Hypothalamus (tissue), 51 donors: Measurements from ENCODE around the gene SLC35D3.
"Not testable (repeated sequence)": the region's sequence is repeated elsewhere in the genome, so short reads cannot be mapped to it uniquely, and the experiment has no call there.

Experiments
- DNase-seq, 51 donors: peaks; one replicate each; lab custom pipeline; 2025; lab: John Stamatoyannopoulos, UW

Gene SLC35D3

GRCh38 chr6:136922685-136923006, 545 bp downstream of the SLC35D3 start:
- DNase-seq, result no peak

DNA sequence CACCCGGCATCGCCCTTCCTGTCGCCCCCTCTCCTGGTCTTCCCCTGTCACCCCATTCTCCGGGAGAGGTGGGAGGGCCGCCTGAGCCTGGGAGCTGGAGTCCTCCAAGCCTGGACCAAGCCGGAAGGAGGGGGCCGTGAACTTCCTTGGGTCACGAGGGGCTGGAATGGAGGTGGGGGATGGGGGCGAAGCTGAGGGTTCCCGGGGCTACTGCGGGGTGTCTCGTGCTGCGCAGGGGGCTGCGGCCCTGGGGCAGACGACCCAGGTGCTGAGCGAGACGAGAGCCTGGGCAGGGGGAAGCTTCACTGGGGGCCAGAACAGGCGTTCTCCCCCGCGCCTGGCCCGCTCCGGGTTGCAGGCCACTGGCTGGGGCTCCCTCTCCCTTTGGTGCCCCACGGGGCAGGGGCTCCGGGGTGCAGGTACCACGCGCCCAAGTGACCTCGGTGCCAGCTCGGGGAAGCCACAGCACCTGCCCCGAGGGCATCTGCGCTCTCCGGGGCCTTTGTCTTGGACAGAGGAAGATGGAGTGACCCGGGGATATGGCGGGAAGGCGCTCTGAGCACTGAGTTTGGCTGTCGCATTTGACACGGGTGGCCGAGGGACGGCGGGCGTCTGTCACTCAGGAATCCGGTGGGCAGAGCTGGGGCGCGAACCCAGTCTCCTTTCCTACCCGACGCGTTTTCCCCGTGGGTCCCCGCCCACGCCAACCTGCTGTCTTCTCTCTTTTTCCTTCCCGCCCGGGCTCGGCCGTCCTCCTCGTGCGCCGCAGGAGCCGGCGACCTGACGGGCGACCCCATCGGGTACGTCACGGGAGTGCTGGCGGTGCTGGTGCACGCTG, 1.2 kb downstream of the SLC35D3 start:
- no peak for DNase-seq

DNA sequence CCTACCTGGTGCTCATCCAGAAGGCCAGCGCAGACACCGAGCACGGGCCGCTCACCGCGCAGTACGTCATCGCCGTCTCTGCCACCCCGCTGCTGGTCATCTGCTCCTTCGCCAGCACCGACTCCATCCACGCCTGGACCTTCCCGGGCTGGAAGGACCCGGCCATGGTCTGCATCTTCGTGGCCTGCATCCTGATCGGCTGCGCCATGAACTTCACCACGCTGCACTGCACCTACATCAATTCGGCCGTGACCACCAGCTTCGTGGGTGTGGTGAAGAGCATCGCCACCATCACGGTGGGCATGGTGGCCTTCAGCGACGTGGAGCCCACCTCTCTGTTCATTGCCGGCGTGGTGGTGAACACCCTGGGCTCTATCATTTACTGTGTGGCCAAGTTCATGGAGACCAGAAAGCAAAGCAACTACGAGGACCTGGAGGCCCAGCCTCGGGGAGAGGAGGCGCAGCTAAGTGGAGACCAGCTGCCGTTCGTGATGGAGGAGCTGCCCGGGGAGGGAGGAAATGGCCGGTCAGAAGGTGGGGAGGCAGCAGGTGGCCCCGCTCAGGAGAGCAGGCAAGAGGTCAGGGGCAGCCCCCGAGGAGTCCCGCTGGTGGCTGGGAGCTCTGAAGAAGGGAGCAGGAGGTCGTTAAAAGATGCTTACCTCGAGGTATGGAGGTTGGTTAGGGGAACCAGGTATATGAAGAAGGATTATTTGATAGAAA, 2.0 kb downstream of the SLC35D3 start:
- no peak for DNase-seq

GRCh38 chr6:136926383-136926782, 4.3 kb downstream of the SLC35D3 start:
- no peak for DNase-seq

- DNase-seq, result no peak
These were observed 5.2 kb downstream of the SLC35D3 start for GRCh38 chr6:136927292-136927691.

DNA sequence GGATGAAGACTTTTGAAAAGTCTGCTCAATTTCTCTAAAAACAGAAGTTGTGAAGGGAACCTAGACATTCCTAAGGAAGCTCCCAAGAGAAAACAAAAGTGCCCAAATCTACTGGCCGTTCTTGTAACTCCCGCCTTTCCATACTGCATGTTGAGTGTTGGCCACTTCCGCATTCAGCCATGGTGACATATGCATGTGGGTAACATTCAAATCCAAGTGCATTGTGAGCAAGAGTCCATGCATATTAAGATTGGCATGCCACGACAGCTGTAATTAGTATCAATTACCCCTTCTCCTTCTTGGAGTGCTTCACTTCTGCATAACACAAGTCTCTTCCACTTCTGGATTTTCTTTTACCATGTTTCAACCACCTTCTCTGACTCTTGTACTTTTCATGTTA, 8.4 kb downstream of the SLC35D3 start:
- no peak for DNase-seq

GRCh38 chr6:136932599-136932998, 10.5 kb downstream of the SLC35D3 start:
- DNase-seq, result no peak

GRCh38 chr6:136945072-136945471, 23.0 kb downstream of the SLC35D3 start:
- no peak for DNase-seq

DNA sequence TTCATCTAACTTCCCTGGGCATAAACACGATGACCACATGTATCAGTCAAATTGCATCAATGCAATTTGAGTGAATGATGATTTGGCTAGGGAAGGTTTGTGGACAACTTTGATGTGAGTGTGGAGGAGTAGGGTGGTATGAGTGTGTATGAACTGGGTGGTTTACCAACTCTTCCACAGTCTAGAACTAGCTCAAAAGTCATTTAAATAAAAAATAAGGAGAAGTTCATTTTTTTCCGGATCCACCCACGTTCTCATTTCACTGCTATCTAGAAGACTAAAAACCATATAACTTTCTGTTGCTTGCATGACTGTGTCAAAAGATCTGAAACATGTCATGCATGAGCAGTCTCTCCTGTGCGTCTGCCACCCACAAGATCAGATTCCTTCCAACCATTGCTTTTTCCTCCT, 23.6 kb downstream of the SLC35D3 start:
- no peak for DNase-seq

- DNase-seq, result no peak
These were observed 24.9 kb downstream of the SLC35D3 start for GRCh38 chr6:136947037-136947436.

- DNase-seq, result not testable (repeated sequence)
These were observed 27.9 kb downstream of the SLC35D3 start for GRCh38 chr6:136949957-136950356.

DNA sequence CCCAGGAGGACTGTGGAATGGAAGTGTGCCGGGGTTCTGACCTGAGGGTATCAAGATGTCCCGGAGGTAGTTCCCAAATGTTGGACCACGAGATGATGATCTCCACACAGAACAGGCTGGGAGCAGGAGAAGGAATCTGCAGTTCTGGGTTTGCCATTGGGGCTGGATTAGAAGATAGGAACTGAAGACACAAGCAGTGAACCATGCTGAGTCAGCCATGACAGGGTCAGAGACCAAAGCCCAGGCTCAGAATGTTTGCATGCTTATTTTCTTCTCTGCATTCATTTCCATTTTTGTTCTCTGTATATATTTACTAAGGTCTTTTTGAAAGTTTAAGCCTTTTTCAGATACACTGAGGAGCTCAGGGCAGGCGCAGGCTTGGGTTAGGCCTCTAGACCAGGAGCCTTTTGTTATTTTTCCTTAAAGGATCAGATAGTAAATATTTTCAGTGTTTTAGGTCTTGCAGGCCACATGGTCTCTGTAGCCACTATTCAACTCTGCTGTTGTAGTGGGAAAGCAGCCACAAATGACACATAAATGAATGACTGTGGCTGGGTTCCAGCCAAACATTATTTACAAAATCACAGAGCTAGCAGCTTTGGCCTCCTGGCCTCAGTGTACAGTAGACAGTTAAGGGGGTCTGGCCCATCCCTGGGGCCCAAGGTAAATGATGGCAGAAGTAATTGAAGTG, 28.5 kb downstream of the SLC35D3 start:
- DNase-seq, result no peak

DNA sequence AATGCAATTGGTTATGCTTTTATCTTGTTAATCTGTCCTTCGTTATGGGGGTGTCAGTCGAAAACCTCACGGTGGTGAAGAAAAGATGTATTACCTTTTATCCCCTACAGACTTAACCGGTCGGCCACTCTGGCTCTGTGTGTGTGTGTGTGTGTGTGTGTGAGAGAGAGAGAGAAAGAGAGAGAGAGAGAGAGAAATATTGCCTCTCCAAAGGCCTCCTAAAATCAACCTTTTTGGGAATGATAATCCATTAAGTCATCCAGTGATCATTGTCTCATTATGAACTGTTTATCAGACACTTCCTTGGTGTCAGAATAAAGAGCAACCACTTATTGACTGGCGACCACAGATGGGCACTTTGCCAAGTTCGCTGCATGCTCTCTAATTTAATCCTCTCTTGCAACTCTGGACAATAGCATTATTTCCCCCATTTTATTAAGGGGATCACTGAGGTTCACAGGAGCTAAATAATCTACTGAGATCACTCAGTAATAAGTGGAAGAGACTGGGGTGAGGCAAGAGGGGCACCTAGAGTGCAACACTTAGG, 30.7 kb downstream of the SLC35D3 start:
- no peak for DNase-seq

DNA sequence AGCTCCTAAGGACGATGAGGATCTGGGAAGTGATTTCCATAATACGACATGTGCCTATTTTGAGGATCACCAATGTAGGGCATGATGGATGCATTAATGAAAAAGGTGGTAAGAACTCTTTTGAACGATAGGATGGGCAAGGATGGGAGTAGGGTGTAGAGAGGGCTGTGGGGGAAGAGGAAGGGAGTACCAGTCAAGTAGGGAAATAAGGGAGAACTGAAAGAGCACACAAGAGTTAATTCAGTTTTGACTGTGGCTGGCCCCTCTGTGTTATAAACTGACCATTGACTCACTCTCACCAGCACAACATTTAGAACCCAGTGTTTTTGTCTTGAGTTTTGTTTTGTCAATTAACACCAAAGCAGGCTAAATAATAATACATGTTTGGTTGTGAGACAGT, 33.0 kb downstream of the SLC35D3 start:
- no peak for DNase-seq

- no peak for DNase-seq
These were observed 34.8 kb downstream of the SLC35D3 start for GRCh38 chr6:136956590-136957544.

DNA sequence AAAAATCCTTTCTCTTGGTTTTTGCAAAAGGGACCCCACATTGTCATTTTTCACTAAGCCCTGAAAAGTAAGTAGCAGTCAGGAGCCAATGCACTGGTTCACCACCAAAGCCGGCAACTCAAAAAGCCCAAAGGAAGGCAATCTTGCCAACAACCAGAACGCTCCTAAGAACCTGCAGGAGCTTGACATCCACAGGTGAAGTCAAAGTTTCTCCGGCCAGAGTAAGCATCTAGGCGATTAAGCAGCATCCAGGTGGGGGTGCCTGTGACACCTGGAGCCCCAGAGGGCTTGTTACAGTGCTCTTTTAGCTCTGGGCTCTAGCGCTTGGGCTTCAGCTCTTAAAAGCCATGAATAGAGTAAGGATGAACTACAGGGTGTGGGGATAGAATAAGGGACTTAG, 36.1 kb downstream of the SLC35D3 start:
- DNase-seq, result no peak

DNA sequence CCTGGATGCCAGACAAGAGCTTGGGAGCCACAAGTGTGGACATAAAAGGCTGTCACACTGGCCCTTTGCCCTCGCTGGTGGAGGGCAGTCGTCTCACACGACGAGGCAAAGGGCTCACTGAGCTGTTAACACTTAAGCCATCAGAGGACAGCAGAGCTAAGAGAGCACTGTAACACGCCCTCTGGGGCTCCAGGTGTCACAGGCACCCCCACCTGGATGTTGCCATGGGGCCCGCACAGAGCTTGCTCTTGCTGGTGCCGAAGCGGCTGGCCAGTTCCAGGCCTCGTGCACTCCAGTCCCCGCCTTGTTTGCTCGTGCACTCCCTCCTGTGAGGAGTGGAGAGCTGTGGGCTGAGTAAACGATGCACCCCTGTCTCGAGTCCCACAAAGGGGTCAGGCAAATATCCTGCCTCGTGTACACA, 37.4 kb downstream of the SLC35D3 start:
- DNase-seq, result no peak

- DNase-seq, result not testable (repeated sequence)
These were observed 37.8 kb downstream of the SLC35D3 start for GRCh38 chr6:136959935-136960334.

DNA sequence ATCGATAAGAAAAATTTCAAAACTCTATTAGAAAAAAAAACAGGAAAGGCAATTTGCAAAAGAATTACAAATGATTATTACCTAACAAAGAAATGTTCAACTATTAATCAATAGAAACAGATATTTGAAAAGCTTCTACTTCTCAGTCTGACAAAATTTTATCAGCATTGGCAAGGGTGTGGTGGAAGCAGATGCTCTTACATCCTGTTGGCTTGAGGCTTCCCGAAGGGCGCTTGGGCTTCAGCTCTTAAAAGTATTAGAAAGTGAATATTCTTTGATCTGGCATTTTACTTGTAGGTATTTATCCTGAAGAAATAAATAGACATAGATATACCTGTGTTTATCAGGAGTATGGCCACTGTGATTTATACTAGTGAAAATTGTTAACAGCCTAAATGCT, 38.7 kb downstream of the SLC35D3 start:
- no peak for DNase-seq

DNA sequence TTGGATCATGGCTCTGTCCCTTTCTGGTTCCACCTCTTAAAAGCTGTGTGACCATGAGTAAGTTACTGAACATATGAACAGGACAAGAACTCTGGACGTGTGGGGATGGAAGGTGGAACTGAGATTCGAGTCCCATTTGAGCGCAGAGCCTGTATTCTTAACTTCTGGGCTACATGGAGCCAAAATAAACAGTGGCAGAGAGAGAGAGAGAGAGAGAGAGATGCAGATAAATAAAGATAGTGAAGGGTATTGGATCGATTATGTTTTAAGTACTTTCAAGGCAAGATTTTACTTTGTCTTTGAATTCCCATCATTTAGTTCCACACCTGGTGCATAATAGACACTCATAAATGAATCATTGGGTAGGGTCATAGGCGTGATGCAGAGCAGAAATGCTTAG, 39.7 kb downstream of the SLC35D3 start:
- DNase-seq, result no peak
